Kidney (tissue), 14 donors: ENCODE results near the gene FAM131A. TPM values are rescaled to one million over a fixed set of nuclear protein-coding genes. Genes with fewer than 3 reads are reported as not detected.

ENCODE experiments used
- DNase-seq, 5 donors: peaks; one replicate each; pipeline ENCODE4 v3.0.0-alpha.2; 2013 to 2020
- FAIRE-seq: peaks from 2 replicates; lab custom pipeline; 2012; peaks lifted over from hg19 to GRCh38; lab: Jason Lieb, UNC
- H3K27ac ChIP-seq, 2 donors: one replicate each; pipeline ENCODE4 v1.7.0; 2013; ENCODE audit warnings: low read depth in 2 of 2, low read length in 2 of 2, inconsistent platforms in 1 of 2
- H3K27me3 ChIP-seq: one replicate; pipeline ENCODE4 v1.7.1; 2013; ENCODE audit warnings: low read length, inconsistent platforms; ENCODE audit not compliant: control insufficient read depth, insufficient read depth
- H3K36me3 ChIP-seq, 3 donors: one replicate each; pipeline versions ENCODE4 v1.7.0 to v1.7.1; 2013; ENCODE audit warnings: low read length in 3 of 3, control low read depth in 1 of 3, inconsistent platforms in 1 of 3; ENCODE audit not compliant: insufficient read depth in 3 of 3, control insufficient read depth in 2 of 3
- H3K4me1 ChIP-seq, 3 donors: one replicate each; pipeline versions ENCODE4 v1.7.0 to v1.7.1; 2013; ENCODE audit warnings: low read length in 3 of 3, inconsistent platforms in 1 of 3, low read depth in 1 of 3; ENCODE audit not compliant: control insufficient read depth in 2 of 3, insufficient read depth in 2 of 3
- H3K4me3 ChIP-seq, 3 donors: one replicate each; pipeline versions ENCODE4 v1.7.0 to v1.8.1; 2013; ENCODE audit warnings: low read length in 3 of 3, control low read depth in 1 of 3, inconsistent platforms in 1 of 3
- H3K9ac ChIP-seq, 3 donors: one replicate each; pipeline versions ENCODE4 v1.7.0 to v1.7.1; 2013; ENCODE audit warnings: low read length in 3 of 3, control low read depth in 1 of 3, inconsistent platforms in 1 of 3
- H3K9me3 ChIP-seq, 3 donors: one replicate each; pipeline versions ENCODE4 v1.7.0 to v1.7.1; 2013; ENCODE audit warnings: low read length in 3 of 3, control low read depth in 1 of 3, inconsistent platforms in 1 of 3; ENCODE audit not compliant: control insufficient read depth in 2 of 3, insufficient read depth in 1 of 3
- intact Hi-C: fragments of 100-400 bp; cut with DNase I; formaldehyde crosslinking; loops from one replicate; pipeline ENCODE4 v1.11.1; 2022
- polyA plus RNA-seq: library from polyadenylated mRNA; stranded (reverse); fragments of 350-450 nt; fragmentation: Illumina TruSeq; extraction: RNeasy Lipid Tissue Mini Kit (QIAGEN cat#74804); gene quantifications from one replicate; pipeline ENCODE4 v1.2.3, GENCODE V29; 2014; ENCODE audit warnings: low read depth, low replicate concordance; ENCODE audit not compliant: insufficient read depth
- total RNA-seq: library from RNA; stranded (reverse); fragmentation: NEBNext Ultra II Directional; extraction: Animal tissue kit (Norgen Biotek cat#: 25700); gene quantifications from one replicate; pipeline ENCODE4 v1.2.1, GENCODE V29; 2021
- TF ChIP-seq, protein P1 (sequence below): IDR thresholded peaks from 3 replicates; pipeline ENCODE4 v1.5.1; 2012; ENCODE audit warnings: mild to moderate bottlenecking, moderate library complexity, borderline replicate concordance; ENCODE audit not compliant: insufficient read depth; ENCODE audit errors: extremely low read depth
- donor health status: control.
- donor health status: control.
- donor health status: control.
- donor health status: control.
- donor health status: control.
- donor health status: DM: yes; HTN: yes; CAD: no.
- donor health status: Normal renal cell carcinoma (clear cell type).

Gene FAM131A
- total and polyA plus RNA-seq, 2 donors from 2014 or later = 14.0 to 20.1 TPM

DNA sequence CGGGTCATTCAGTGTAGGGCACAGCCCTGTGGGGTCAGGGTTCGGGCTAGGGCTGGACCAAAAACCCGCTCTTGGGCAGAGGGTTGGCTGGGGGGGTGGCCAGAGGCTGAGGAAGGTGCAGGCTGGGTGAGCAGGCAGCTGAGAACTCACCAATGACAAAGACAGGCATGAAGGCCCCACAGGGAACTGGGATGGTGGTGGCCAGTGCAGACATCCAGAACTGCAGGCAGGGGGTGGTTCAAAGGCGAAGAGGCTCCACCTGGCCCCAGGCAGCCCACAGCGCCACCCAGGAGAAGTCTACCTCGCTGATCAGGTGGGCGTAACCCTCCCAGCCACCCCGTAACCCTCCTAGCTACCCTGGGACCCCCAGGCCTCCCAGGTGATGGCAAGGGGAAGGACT is 17.4 kb downstream of the FAM131A start:
- no peaks in the 10 kb centered on the region for H3K27me3 ChIP-seq
- no peak for FAIRE-seq
- H3K9ac ChIP-seq = no peak overlapping the region
- DNase-seq = peak in 1 of 5 donors; percentile 51
- TF ChIP-seq, protein P1, sequence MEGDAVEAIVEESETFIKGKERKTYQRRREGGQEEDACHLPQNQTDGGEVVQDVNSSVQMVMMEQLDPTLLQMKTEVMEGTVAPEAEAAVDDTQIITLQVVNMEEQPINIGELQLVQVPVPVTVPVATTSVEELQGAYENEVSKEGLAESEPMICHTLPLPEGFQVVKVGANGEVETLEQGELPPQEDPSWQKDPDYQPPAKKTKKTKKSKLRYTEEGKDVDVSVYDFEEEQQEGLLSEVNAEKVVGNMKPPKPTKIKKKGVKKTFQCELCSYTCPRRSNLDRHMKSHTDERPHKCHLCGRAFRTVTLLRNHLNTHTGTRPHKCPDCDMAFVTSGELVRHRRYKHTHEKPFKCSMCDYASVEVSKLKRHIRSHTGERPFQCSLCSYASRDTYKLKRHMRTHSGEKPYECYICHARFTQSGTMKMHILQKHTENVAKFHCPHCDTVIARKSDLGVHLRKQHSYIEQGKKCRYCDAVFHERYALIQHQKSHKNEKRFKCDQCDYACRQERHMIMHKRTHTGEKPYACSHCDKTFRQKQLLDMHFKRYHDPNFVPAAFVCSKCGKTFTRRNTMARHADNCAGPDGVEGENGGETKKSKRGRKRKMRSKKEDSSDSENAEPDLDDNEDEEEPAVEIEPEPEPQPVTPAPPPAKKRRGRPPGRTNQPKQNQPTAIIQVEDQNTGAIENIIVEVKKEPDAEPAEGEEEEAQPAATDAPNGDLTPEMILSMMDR = no peak
- no peak overlapping the region for H3K27ac ChIP-seq
- peaks cover 0 to 5% (median 2%) of the 10 kb centered on the region in 3 donors for H3K4me1 ChIP-seq
- H3K36me3 ChIP-seq = peaks cover 0 to 5% (median 4%) of the 10 kb centered on the region in 3 donors
- H3K9me3 ChIP-seq = no peaks in the 10 kb centered on the region
- intact Hi-C loops = no loop called here
- H3K4me3 ChIP-seq = no peak overlapping the region

DNA sequence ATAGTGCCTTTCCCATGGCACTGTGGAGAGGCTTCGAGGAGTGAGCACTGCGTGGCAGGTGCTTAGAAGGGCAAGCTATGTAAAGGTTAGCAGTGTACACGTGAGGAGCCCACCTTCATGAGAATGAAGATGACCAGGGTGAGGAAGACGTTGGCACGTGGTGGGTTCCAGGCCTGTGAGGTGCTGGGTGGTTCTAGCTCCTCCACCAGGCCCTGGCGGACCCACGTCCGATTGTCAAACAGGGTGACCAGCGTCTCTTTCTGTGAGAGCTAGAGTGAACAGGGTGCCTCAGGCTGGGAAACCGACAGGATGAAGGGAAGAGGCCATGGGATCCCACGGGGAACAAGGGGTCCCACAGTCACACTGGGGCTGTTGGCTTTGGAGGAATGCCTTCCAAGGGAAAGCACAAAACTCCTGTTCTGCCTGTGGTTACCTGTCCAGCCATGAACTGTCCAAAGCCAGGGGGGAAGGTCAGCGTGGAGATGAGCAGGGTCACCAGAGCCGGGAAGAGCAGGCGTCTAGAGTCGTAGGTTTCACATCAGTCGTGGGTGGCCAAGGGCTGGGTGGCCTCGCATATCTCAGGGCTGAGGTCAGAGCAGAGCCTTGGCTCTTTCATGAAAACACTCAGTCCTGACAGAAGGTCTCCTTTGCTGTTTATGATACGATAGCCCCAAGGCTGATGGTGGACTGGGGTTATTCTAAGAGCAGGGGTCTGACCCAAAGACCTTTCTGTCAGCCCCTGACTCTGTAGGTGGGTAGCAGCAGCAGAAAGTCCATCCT is 18.1 kb downstream of the FAM131A start:
- Histone ChIP-seq H3K4me1 (peaks cover 0 to 6% (median 5%) of the 10 kb centered on the region in 3 donors), H3K36me3 (peaks cover 0 to 5% (median 4%) of the 10 kb centered on the region in 3 donors), H3K9me3 (no peaks in the 10 kb centered on the region), H3K4me3 (no peak overlapping the region), H3K9ac (no peak overlapping the region), H3K27ac (no peak overlapping the region), H3K27me3 (no peaks in the 10 kb centered on the region)
- FAIRE-seq (no peak), DNase-seq (peak in 1 of 5 donors; percentile 64)
- TF ChIP-seq, protein P1 = no peak
- intact Hi-C loops = no loop called here

GRCh38 chr3:184357248-184358123 is 20.1 kb downstream of the FAM131A start:
- H3K4me1 ChIP-seq = peaks cover 0 to 13% (median 12%) of the 10 kb centered on the region in 3 donors
- no peak for FAIRE-seq
- H3K36me3 ChIP-seq = peaks cover 0 to 5% (median 4%) of the 10 kb centered on the region in 3 donors
- no peak overlapping the region for H3K9ac ChIP-seq
- peak in 1 of 5 donors; percentile 64 for DNase-seq
- H3K27ac ChIP-seq = no peak overlapping the region
- H3K9me3 ChIP-seq = no peaks in the 10 kb centered on the region
- H3K4me3 ChIP-seq = no peak overlapping the region
- H3K27me3 ChIP-seq = no peaks in the 10 kb centered on the region
- TF ChIP-seq, protein P1 = no peak
- intact Hi-C loops = no loop called here
